ENCODE data around the gene RAP2C.

The RAP2C gene

GRCh38 chrX:132204629-132205028 lies 14.6 kb downstream of the RAP2C start:
- H3K4me1 ChIP-seq (ENCODE audit: control insufficient read depth, low read length), result no peaks in the 10 kb centered on the region

GRCh38 chrX:132200976-132201375 lies 18.3 kb downstream of the RAP2C start:
- no peaks in the 10 kb centered on the region for H4K20me1 ChIP-seq (ENCODE audit: control insufficient read depth, insufficient read depth, low read depth, low read length)
- no peaks in the 10 kb centered on the region for H3K79me2 ChIP-seq (ENCODE audit: control insufficient read depth, low read length)
- H3K4me1 ChIP-seq (ENCODE audit: control insufficient read depth, low read length), result no peaks in the 10 kb centered on the region
- H3F3A ChIP-seq (ENCODE audit: control insufficient read depth, insufficient read depth), result no peaks in the 10 kb centered on the region
- H3K27ac ChIP-seq (ENCODE audit: low read depth, low read length), result no peak overlapping the region
- no peak overlapping the region for H3K4me3 ChIP-seq (ENCODE audit: low read length)
- no peak overlapping the region for H3K4me2 ChIP-seq (ENCODE audit: low read length)
- no peaks in the 10 kb centered on the region for H3K9me3 ChIP-seq (ENCODE audit: control insufficient read depth, insufficient read depth, low read length)
- H3K27me3 ChIP-seq (ENCODE audit: control insufficient read depth, low read length), result no peaks in the 10 kb centered on the region
- H3K36me3 ChIP-seq (ENCODE audit: control insufficient read depth, low read length), result peaks cover 3% of the 10 kb centered on the region
- TF ChIP-seq EZH2phosphoT487 (IDR thresholded peaks at IDR 0.05; ENCODE audit: borderline replicate concordance, low read length) (no peak), CTCF (IDR thresholded peaks at IDR 0.05; ENCODE audit: low read depth, low read length, poor library complexity, severe bottlenecking) (no peak)
- no peaks in the 10 kb centered on the region for H3K9me2 ChIP-seq (replicated peaks; ENCODE audit: control insufficient read depth, low read length)

More at GRCh38 chrX:132204629-132205028, 14.6 kb downstream of the RAP2C start:
- Histone ChIP-seq H3F3A (ENCODE audit: control insufficient read depth, insufficient read depth) (no peaks in the 10 kb centered on the region), H3K27ac (ENCODE audit: low read depth, low read length) (no peak overlapping the region), H3K9me2 (replicated peaks; ENCODE audit: control insufficient read depth, low read length) (no peaks in the 10 kb centered on the region), H4K20me1 (ENCODE audit: control insufficient read depth, insufficient read depth, low read depth, low read length) (no peaks in the 10 kb centered on the region), H3K36me3 (ENCODE audit: control insufficient read depth, low read length) (peaks cover 4% of the 10 kb centered on the region), H3K4me2 (ENCODE audit: low read length) (no peak overlapping the region), H3K27me3 (ENCODE audit: control insufficient read depth, low read length) (no peaks in the 10 kb centered on the region), H3K79me2 (ENCODE audit: control insufficient read depth, low read length) (peaks cover 13% of the 10 kb centered on the region; the same call in 1 of the 2 replicates), H3K4me3 (ENCODE audit: low read length) (no peak overlapping the region), H3K9me3 (ENCODE audit: control insufficient read depth, insufficient read depth, low read length) (no peaks in the 10 kb centered on the region)
- TF ChIP-seq EZH2phosphoT487 (IDR thresholded peaks at IDR 0.05; ENCODE audit: borderline replicate concordance, low read length) (no peak), CTCF (IDR thresholded peaks at IDR 0.05; ENCODE audit: low read depth, low read length, poor library complexity, severe bottlenecking) (no peak)

GRCh38 chrX:132199941-132200340 lies 19.3 kb downstream of the RAP2C start:
- H3K4me3 ChIP-seq (ENCODE audit: low read length), result no peak overlapping the region
- no peaks in the 10 kb centered on the region; the same call in 1 of the 2 replicates for H3K36me3 ChIP-seq (ENCODE audit: control insufficient read depth, low read length)
- no peaks in the 10 kb centered on the region for H3K9me2 ChIP-seq (replicated peaks; ENCODE audit: control insufficient read depth, low read length)
- no peaks in the 10 kb centered on the region for H3K4me1 ChIP-seq (ENCODE audit: control insufficient read depth, low read length)
- TF ChIP-seq EZH2phosphoT487 (IDR thresholded peaks at IDR 0.05; ENCODE audit: borderline replicate concordance, low read length) (no peak), CTCF (IDR thresholded peaks at IDR 0.05; ENCODE audit: low read depth, low read length, poor library complexity, severe bottlenecking) (no peak)
- no peaks in the 10 kb centered on the region for H3F3A ChIP-seq (ENCODE audit: control insufficient read depth, insufficient read depth)
- H4K20me1 ChIP-seq (ENCODE audit: control insufficient read depth, insufficient read depth, low read depth, low read length), result no peaks in the 10 kb centered on the region
- no peak overlapping the region for H3K4me2 ChIP-seq (ENCODE audit: low read length)
- H3K79me2 ChIP-seq (ENCODE audit: control insufficient read depth, low read length), result no peaks in the 10 kb centered on the region
- H3K9me3 ChIP-seq (ENCODE audit: control insufficient read depth, insufficient read depth, low read length), result no peaks in the 10 kb centered on the region
- H3K27ac ChIP-seq (ENCODE audit: low read depth, low read length), result no peak overlapping the region
- H3K27me3 ChIP-seq (ENCODE audit: control insufficient read depth, low read length), result no peaks in the 10 kb centered on the region

Measured in DOHH2 (cell line).